HT-29 (cell line): ENCODE measurements around the gene PLXNB3. TPM values are rescaled to one million over a fixed set of nuclear protein-coding genes. Genes with fewer than 3 reads are reported as not detected.
"Not testable (repeated sequence)": the region's sequence is repeated elsewhere in the genome, so short reads cannot be mapped to it uniquely, and the experiment has no call there.

Source experiments
- DNase-seq: peaks from one replicate; pipeline ENCODE4 v3.0.0-alpha.2; 2015; ENCODE audit warnings: low spot score
- total RNA-seq: library from RNA; depleted of rRNA; stranded (reverse); fragments of >200 nt; shearing (Covaris generic); gene quantifications from 2 replicates; pipeline ENCODE4 v1.2.3, GENCODE V29; 2014; rRNA removed

Gene PLXNB3
- total RNA-seq, 1 experiment from 2014 or later: 10.3 TPM

- no peak for DNase-seq
These were observed 50.7 kb downstream of the PLXNB3 start for GRCh38 chrX:153814591-153815315.

- no peak for DNase-seq
These were observed 53.0 kb downstream of the PLXNB3 start for GRCh38 chrX:153816831-153817690.

- DNase-seq: not testable (repeated sequence)
These were observed 54.0 kb downstream of the PLXNB3 start for GRCh38 chrX:153818064-153818463.

- DNase-seq: no peak
These were observed 54.7 kb downstream of the PLXNB3 start for GRCh38 chrX:153818571-153819383.

- DNase-seq: no peak
These were observed 55.5 kb downstream of the PLXNB3 start for GRCh38 chrX:153819384-153820040.

GRCh38 chrX:153820601-153821000 lies 56.6 kb downstream of the PLXNB3 start:
- DNase-seq: no peak

- no peak for DNase-seq
These were observed 57.0 kb downstream of the PLXNB3 start for GRCh38 chrX:153821066-153821465.

GRCh38 chrX:153824348-153824747 lies 60.3 kb downstream of the PLXNB3 start:
- DNase-seq: no peak

- DNase-seq: no peak
These were observed 61.0 kb downstream of the PLXNB3 start for GRCh38 chrX:153825042-153825441.

Other genes starting within 250 kb of the PLXNB3 start
- gene ATP2B3, start 246.6 kb upstream of the PLXNB3 start, total RNA-seq: not detected in 2 replicates
- 107 and 122 TPM in 2 replicates for gene CCNQ, start 165.1 kb upstream of the PLXNB3 start, total RNA-seq
- not detected in 2 replicates for gene DUSP9, start 117.0 kb upstream of the PLXNB3 start, total RNA-seq
- 0.99 and 1.1 TPM in 2 replicates for gene PNCK, start 90.4 kb upstream of the PLXNB3 start, total RNA-seq
- gene SLC6A8, start 76.3 kb upstream of the PLXNB3 start, total RNA-seq: 98.8 and 127 TPM in 2 replicates
- gene BCAP31, start 39.9 kb upstream of the PLXNB3 start, total RNA-seq: 387 and 409 TPM in 2 replicates
- gene ABCD1, start 39.4 kb upstream of the PLXNB3 start, total RNA-seq: 28.2 and 31.6 TPM in 2 replicates
- gene SRPK3, start 16.8 kb downstream of the PLXNB3 start, total RNA-seq: 1.1 and 5.6 TPM in 2 replicates
- gene IDH3G, start 30.1 kb downstream of the PLXNB3 start, total RNA-seq: 173 and 197 TPM in 2 replicates
- 496 and 561 TPM in 2 replicates for gene SSR4, start 30.4 kb downstream of the PLXNB3 start, total RNA-seq
- 0.33 TPM in 1 of 2 replicates, not detected in the other for gene PDZD4, start 66.3 kb downstream of the PLXNB3 start, total RNA-seq
- gene L1CAM, start 121.9 kb downstream of the PLXNB3 start, total RNA-seq: not detected in 2 replicates
- gene AVPR2, start 140.4 kb downstream of the PLXNB3 start, total RNA-seq: not detected in 2 replicates
- gene ARHGAP4, start 162.0 kb downstream of the PLXNB3 start, total RNA-seq: 3.4 and 6.5 TPM in 2 replicates
- gene NAA10, start 170.8 kb downstream of the PLXNB3 start, total RNA-seq: 304 and 321 TPM in 2 replicates
- 0.08 and 0.91 TPM in 2 replicates for gene RENBP, start 180.4 kb downstream of the PLXNB3 start, total RNA-seq
- gene HCFC1, start 207.6 kb downstream of the PLXNB3 start, total RNA-seq: 106 and 124 TPM in 2 replicates
- 21.4 and 23.4 TPM in 2 replicates for gene TMEM187, start 208.5 kb downstream of the PLXNB3 start, total RNA-seq